Breast epithelium (tissue), 3 donors: ENCODE data around the gene GPC6.

ENCODE experiments used
- POLR2A ChIP-seq: fragments of 450-650 bp; IDR thresholded peaks from one replicate; pipeline ENCODE4 v1.6.1; 2016; ENCODE audit warnings: antibody characterized with exemption, mild to moderate bottlenecking, moderate library complexity
- POLR2AphosphoS5 ChIP-seq, 3 donors: sonication (generic); formaldehyde crosslinking; IDR thresholded peaks; one replicate each; pipeline ENCODE4 v1.6.1; 2017; ENCODE audit warnings: antibody characterized with exemption in 3 of 3
- TF ChIP-seq, protein P1 (sequence below), 3 donors: fragments of 450-650 bp; IDR thresholded peaks; one replicate each; pipeline ENCODE4 v1.5.1; 2016 to 2017; ENCODE audit warnings: antibody characterized with exemption in 3 of 3, mild to moderate bottlenecking in 3 of 3, moderate library complexity in 3 of 3

DNA sequence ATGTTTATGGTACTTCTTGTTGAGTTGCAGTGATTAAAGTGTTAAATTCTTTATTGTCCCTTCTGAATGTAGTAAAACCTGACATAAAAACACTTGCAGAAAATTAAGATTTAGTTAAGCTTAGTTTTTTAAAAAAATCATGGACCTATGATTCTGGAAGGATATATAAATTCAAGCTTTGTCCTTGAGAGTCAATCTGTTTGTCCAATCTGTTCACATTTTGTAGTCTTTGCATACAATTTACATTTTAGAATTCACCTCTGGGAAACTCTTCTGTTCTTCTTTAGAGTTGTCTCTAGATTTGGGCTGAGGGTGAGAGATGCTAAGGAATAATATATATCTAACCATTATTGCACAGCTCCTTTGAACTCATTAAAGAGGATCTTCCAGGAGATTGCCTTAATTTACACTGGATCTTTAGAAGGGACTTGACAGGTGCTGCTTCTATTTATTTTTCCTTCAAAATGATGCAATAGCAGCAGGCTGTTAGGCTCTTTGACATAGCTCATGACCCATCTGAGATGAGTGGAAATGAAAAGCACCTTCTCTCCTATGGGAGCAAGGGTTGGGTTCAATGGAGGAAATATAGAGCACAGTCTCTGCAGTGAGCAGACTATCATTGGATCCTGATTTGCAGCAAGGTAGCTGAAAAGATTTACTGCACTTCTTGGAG, 433.9 kb downstream of the GPC6 start:
- TF ChIP-seq POLR2A (no peak), POLR2AphosphoS5 (IDR thresholded peaks at IDR 0.05) (no peak)
- TF ChIP-seq, protein P1, sequence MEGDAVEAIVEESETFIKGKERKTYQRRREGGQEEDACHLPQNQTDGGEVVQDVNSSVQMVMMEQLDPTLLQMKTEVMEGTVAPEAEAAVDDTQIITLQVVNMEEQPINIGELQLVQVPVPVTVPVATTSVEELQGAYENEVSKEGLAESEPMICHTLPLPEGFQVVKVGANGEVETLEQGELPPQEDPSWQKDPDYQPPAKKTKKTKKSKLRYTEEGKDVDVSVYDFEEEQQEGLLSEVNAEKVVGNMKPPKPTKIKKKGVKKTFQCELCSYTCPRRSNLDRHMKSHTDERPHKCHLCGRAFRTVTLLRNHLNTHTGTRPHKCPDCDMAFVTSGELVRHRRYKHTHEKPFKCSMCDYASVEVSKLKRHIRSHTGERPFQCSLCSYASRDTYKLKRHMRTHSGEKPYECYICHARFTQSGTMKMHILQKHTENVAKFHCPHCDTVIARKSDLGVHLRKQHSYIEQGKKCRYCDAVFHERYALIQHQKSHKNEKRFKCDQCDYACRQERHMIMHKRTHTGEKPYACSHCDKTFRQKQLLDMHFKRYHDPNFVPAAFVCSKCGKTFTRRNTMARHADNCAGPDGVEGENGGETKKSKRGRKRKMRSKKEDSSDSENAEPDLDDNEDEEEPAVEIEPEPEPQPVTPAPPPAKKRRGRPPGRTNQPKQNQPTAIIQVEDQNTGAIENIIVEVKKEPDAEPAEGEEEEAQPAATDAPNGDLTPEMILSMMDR (IDR thresholded peaks at IDR 0.05) = no peak
